VCaP (cell line): Measurements from ENCODE around the gene C2CD2.

Experiments
- H3K27ac ChIP-seq: fragments of 450-650 bp; 2 replicates; pipeline ENCODE4 v1.5.1; 2017
- CTCF ChIP-seq: fragments of 450-650 bp; conservative IDR thresholded peaks from 2 replicates; pipeline ENCODE4 v1.5.1; 2017; ENCODE audit warnings: mild to moderate bottlenecking, moderate library complexity

The C2CD2 gene

DNA sequence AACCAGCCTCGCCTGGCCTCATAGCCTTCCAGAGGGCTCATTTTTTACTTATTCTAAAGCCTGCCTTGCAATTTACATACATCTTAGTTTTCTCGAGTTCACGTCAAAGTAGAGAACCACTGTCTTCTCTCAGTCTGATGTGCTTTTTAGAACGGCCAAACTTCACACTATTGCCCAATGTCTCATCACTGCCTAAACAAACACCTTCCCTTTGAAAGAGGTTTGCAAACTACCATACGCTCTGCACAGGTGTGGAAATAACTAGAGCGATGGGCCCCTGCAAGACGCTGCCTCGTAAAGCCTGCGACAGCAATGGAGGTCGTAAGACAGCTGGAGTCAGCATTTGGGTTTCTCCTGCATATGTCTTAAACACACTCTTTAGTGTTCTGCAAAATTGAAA, 97.2 kb downstream of the C2CD2 start:
- no peak for TF ChIP-seq CTCF
- H3K27ac ChIP-seq = no peak overlapping the region

DNA sequence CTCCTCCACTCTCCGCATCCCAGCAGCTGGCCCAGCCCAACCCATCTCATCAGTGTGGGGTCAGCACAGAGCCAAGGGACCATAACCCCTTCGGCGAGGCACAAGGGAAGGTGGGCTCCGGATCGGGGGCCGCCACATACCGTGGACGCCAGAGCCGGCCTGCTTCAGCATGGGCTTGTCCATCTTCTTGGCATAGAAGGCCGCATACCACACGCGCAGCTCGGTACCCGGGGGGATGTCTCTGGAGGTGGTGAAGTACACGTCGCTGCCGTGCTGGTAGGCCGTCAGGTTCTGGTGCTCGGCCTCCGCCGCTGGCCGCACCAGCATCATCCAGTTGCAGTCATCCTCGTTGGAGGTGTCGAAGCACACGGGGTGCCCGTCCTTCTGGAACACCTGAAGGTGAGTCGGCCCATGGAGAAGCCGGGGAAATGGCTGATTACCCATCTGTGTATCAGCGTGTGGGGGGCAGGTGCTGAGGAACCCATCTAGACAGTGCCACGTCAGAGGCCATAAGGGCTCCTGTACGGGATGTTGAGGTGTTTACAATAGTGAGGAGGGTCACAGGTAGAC, 99.3 kb downstream of the C2CD2 start:
- no peak for TF ChIP-seq CTCF
- no peak overlapping the region for H3K27ac ChIP-seq

GRCh38 chr21:41852929-41853320, 100.9 kb downstream of the C2CD2 start:
- TF ChIP-seq CTCF = no peak
- no peak overlapping the region for H3K27ac ChIP-seq

DNA sequence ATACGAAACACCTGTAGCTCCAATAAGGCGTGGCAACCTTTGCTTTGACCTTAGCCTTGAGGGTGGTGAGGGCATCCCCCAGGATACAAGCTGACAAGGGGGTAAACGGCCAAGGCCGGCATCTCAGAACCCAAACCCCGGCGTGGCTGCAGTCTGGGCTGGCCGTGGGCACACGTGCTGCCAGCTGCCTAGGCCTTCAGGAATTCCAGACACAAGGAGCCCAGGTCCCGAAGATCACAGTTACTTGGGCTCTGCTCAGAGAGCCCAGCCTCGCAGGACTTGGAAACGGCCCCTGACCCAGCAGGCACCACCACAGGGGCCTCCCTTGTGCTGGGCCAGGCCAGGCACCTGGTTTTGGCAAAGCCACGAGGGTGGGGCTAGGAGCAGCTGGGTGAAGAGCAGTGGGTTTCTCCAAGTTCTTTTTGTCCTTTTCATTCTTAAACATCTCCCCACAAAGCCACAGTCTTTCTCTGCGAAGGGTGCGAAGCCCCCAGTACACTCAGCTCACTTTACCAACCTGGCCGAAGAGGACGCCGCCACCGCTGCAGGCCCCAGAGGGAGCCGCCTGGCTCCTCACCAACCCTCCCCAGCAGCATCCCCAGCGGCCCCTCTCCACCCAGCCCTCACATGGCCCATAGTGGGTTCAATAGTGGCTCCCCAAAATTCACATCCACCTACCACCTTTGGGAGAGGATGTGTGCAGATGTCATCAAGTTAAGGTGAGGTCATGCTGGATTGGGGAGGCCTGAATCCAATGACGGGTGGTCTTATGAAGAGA, 101.5 kb downstream of the C2CD2 start:
- no peak overlapping the region for H3K27ac ChIP-seq

GRCh38 chr21:41851090-41851790, 102.6 kb downstream of the C2CD2 start:
- H3K27ac ChIP-seq = no peak overlapping the region
- no peak for TF ChIP-seq CTCF

More for the DNA sequence above, 101.5 kb downstream of the C2CD2 start:
- TF ChIP-seq CTCF = no peak

DNA sequence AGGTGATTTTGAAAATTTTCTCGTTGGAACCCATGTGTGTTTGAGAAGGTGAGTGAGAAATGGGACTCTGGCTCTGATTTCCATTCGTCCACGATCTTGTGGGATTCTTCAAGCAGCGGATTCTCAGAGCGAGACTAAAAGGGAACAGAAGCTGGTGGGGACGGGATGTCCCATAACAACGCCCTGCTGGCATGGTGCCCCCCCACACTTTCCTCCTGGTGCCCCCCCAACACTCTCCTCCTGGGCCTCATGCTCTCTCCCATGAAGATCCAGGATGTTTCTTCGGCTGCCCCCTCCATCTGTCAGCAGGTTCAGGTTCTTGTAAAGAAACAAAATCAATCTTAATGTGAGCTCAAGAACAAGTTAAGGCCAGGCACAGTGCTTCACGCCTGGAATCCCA, 103.7 kb downstream of the C2CD2 start:
- TF ChIP-seq CTCF = no peak
- H3K27ac ChIP-seq = no peak overlapping the region

GRCh38 chr21:41848958-41849580, 104.7 kb downstream of the C2CD2 start:
- TF ChIP-seq CTCF = no peak
- peak overlapping the region; percentile 1; the same call in 1 of the 2 replicates for H3K27ac ChIP-seq
